Measurements from ENCODE around the gene AIG1.

GRCh38 chr6:143232849-143233248, 172.2 kb downstream of the AIG1 start:
- TF ChIP-seq, protein P1, sequence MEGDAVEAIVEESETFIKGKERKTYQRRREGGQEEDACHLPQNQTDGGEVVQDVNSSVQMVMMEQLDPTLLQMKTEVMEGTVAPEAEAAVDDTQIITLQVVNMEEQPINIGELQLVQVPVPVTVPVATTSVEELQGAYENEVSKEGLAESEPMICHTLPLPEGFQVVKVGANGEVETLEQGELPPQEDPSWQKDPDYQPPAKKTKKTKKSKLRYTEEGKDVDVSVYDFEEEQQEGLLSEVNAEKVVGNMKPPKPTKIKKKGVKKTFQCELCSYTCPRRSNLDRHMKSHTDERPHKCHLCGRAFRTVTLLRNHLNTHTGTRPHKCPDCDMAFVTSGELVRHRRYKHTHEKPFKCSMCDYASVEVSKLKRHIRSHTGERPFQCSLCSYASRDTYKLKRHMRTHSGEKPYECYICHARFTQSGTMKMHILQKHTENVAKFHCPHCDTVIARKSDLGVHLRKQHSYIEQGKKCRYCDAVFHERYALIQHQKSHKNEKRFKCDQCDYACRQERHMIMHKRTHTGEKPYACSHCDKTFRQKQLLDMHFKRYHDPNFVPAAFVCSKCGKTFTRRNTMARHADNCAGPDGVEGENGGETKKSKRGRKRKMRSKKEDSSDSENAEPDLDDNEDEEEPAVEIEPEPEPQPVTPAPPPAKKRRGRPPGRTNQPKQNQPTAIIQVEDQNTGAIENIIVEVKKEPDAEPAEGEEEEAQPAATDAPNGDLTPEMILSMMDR (IDR thresholded peaks at IDR 0.05 in 2 of 3, conservative IDR thresholded peaks at IDR 0.05 in 1 of 3; ENCODE audit: borderline replicate concordance in 1 of 3, insufficient read depth in 1 of 3, low read depth in 2 of 3, low read length in 2 of 3): peak; percentile 36 to 79 (median 75); a peak in 5 of 6 replicates
- TF ChIP-seq, protein P2, sequence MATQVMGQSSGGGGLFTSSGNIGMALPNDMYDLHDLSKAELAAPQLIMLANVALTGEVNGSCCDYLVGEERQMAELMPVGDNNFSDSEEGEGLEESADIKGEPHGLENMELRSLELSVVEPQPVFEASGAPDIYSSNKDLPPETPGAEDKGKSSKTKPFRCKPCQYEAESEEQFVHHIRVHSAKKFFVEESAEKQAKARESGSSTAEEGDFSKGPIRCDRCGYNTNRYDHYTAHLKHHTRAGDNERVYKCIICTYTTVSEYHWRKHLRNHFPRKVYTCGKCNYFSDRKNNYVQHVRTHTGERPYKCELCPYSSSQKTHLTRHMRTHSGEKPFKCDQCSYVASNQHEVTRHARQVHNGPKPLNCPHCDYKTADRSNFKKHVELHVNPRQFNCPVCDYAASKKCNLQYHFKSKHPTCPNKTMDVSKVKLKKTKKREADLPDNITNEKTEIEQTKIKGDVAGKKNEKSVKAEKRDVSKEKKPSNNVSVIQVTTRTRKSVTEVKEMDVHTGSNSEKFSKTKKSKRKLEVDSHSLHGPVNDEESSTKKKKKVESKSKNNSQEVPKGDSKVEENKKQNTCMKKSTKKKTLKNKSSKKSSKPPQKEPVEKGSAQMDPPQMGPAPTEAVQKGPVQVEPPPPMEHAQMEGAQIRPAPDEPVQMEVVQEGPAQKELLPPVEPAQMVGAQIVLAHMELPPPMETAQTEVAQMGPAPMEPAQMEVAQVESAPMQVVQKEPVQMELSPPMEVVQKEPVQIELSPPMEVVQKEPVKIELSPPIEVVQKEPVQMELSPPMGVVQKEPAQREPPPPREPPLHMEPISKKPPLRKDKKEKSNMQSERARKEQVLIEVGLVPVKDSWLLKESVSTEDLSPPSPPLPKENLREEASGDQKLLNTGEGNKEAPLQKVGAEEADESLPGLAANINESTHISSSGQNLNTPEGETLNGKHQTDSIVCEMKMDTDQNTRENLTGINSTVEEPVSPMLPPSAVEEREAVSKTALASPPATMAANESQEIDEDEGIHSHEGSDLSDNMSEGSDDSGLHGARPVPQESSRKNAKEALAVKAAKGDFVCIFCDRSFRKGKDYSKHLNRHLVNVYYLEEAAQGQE (IDR thresholded peaks at IDR 0.05; ENCODE audit: low read depth): no peak
- TF ChIP-seq POLR2A (IDR thresholded peaks at IDR 0.05; ENCODE audit: borderline replicate concordance, extremely low read depth, insufficient read depth, insufficient read length) (no peak), EZH2phosphoT487 (IDR thresholded peaks at IDR 0.05; ENCODE audit: borderline replicate concordance) (no peak), ZNF274 (IDR thresholded peaks at IDR 0.05; ENCODE audit: low read depth, low read length) (no peak)
